Fibroblast of pulmonary artery (primary cell): ENCODE data around the gene SLC39A2.
"Not testable (repeated sequence)": the region's sequence is repeated elsewhere in the genome, so short reads cannot be mapped to it uniquely, and the experiment has no call there.

ENCODE experiments used
- DNase-seq: peaks from one replicate; pipeline ENCODE4 v3.0.0-alpha.2; 2010; ENCODE audit warnings: low read depth
- H3K4me3 ChIP-seq: replicated peaks from 2 replicates; pipeline ENCODE4 v1.5.1; 2011; ENCODE audit warnings: low read depth, mild to moderate bottlenecking, control low read depth, low read length, moderate library complexity
- CTCF ChIP-seq: IDR thresholded peaks from 2 replicates; pipeline ENCODE4 v1.5.1; 2011; ENCODE audit warnings: mild to moderate bottlenecking, control low read depth, low read length, inconsistent platforms; ENCODE audit errors: missing control alignments

The SLC39A2 gene

GRCh38 chr14:20998674-20999366 is at the start of gene SLC39A2:
SLC39A2 (plus strand) TSS chr14:20999293; CDS start chr14:20999447, 154 bp downstream.
- no peak within 1 kb of the TSS for H3K4me3 ChIP-seq
- DNase-seq, result peak; percentile 69
- TF ChIP-seq CTCF, result no peak

- not testable (repeated sequence) for H3K4me3 ChIP-seq, DNase-seq
These were observed 44.2 kb upstream of the SLC39A2 start, which contains the start of gene RNASE2 for GRCh38 chr14:20954736-20955537. RNASE2 (plus strand) TSS chr14:20955487; CDS start chr14:20955772, 285 bp downstream.

- H3K4me3 ChIP-seq, DNase-seq: not testable (repeated sequence)
These were observed 43.6 kb upstream of the SLC39A2 start for GRCh38 chr14:20955538-20955873.

GRCh38 chr14:20956376-20956976 is 42.6 kb upstream of the SLC39A2 start:
- no peak for DNase-seq
- no peak for TF ChIP-seq CTCF
- no peak overlapping the region for H3K4me3 ChIP-seq

- not testable (repeated sequence) for H3K4me3 ChIP-seq
These were observed 40.1 kb upstream of the SLC39A2 start for GRCh38 chr14:20958946-20959345.

GRCh38 chr14:20969336-20969735 is 29.8 kb upstream of the SLC39A2 start:
- TF ChIP-seq CTCF, result no peak
- no peak for DNase-seq
- H3K4me3 ChIP-seq, result no peak overlapping the region

More at GRCh38 chr14:20958946-20959345, 40.1 kb upstream of the SLC39A2 start:
- DNase-seq, result not testable (repeated sequence)

- no peak for TF ChIP-seq CTCF
- DNase-seq, result no peak
- H3K4me3 ChIP-seq, result peak overlapping the region; percentile 72
These were observed 28.5 kb upstream of the SLC39A2 start for GRCh38 chr14:20970647-20970982.

GRCh38 chr14:20970983-20971704 is 27.9 kb upstream of the SLC39A2 start:
- peak overlapping the region; percentile 72 for H3K4me3 ChIP-seq
- TF ChIP-seq CTCF, result peak; percentile 92
- DNase-seq, result peak; percentile 90
